Bone marrow (tissue), 2 donors: ENCODE data around the gene ARSB.
"Not testable (repeated sequence)": the region's sequence is repeated elsewhere in the genome, so short reads cannot be mapped to it uniquely, and the experiment has no call there.

Experiments
- DNase-seq, 2 donors: peaks; one replicate each; lab custom pipeline; 2025; lab: John Stamatoyannopoulos, UW

ARSB gene

GRCh38 chr5:78751872-78752271 lies 233.2 kb downstream of the ARSB start:
- no peak for DNase-seq

GRCh38 chr5:78750281-78750680 lies 234.8 kb downstream of the ARSB start:
- DNase-seq, result no peak

GRCh38 chr5:78747705-78748359 lies 237.3 kb downstream of the ARSB start:
- DNase-seq, result no peak

GRCh38 chr5:78747055-78747454 lies 238.1 kb downstream of the ARSB start:
- no peak for DNase-seq

- no peak for DNase-seq
Measured at GRCh38 chr5:78746021-78746770, 238.9 kb downstream of the ARSB start.

- DNase-seq, result no peak
Measured at GRCh38 chr5:78744951-78745534, 240.1 kb downstream of the ARSB start.

- DNase-seq, result no peak
Measured at GRCh38 chr5:78741019-78741418, 244.1 kb downstream of the ARSB start.

- DNase-seq, result no peak
Measured at GRCh38 chr5:78738693-78739300, 246.3 kb downstream of the ARSB start.

GRCh38 chr5:78738104-78738503 lies 247.0 kb downstream of the ARSB start:
- no peak for DNase-seq

- DNase-seq, result no peak
Measured at GRCh38 chr5:78735834-78736463, 249.2 kb downstream of the ARSB start.

- DNase-seq, result no peak
Measured at GRCh38 chr5:78734950-78735349, 250.2 kb downstream of the ARSB start.

- no peak for DNase-seq
Measured at GRCh38 chr5:78734094-78734845, 250.8 kb downstream of the ARSB start.

GRCh38 chr5:78732721-78733120 lies 252.4 kb downstream of the ARSB start:
- DNase-seq, result not testable (repeated sequence)

- no peak for DNase-seq
Measured at GRCh38 chr5:78731884-78732283, 253.2 kb downstream of the ARSB start.

- no peak for DNase-seq
Measured at GRCh38 chr5:78730300-78731094, 254.6 kb downstream of the ARSB start.

- no peak for DNase-seq
Measured at GRCh38 chr5:78727786-78728761, 257.0 kb downstream of the ARSB start.
